ENCODE results near the gene SUGP2.

Gene SUGP2

GRCh38 chr19:19059837-19060611 is 26.7 kb upstream of the SUGP2 start:
- DNase-seq (ENCODE audit: low read depth in 2 of 3, low spot score in 1 of 3): no peak

GRCh38 chr19:19059018-19059836 is 25.9 kb upstream of the SUGP2 start:
- DNase-seq (ENCODE audit: low read depth in 2 of 3, low spot score in 1 of 3): no peak

- no peak for DNase-seq (ENCODE audit: low read depth in 2 of 3, low spot score in 1 of 3)
Measured at GRCh38 chr19:19057720-19058119, 24.4 kb upstream of the SUGP2 start.

GRCh38 chr19:19057317-19057716 is 24.0 kb upstream of the SUGP2 start:
- DNase-seq (ENCODE audit: low read depth in 2 of 3, low spot score in 1 of 3): no peak

GRCh38 chr19:19056636-19057275 is 23.4 kb upstream of the SUGP2 start:
- no peak for DNase-seq (ENCODE audit: low read depth in 2 of 3, low spot score in 1 of 3)

GRCh38 chr19:19055701-19056100 is 22.4 kb upstream of the SUGP2 start:
- DNase-seq (ENCODE audit: low read depth in 2 of 3, low spot score in 1 of 3): no peak

GRCh38 chr19:19054939-19055440 is 21.7 kb upstream of the SUGP2 start:
- no peak for DNase-seq (ENCODE audit: low read depth in 2 of 3, low spot score in 1 of 3)

- no peak for DNase-seq (ENCODE audit: low read depth in 2 of 3, low spot score in 1 of 3)
Measured at GRCh38 chr19:19054315-19054938, 21.1 kb upstream of the SUGP2 start.

- peak in 2 of 3 donors; percentile 27 to 46 for DNase-seq (ENCODE audit: low read depth in 2 of 3, low spot score in 1 of 3)
Measured at GRCh38 chr19:19053508-19054314, 20.4 kb upstream of the SUGP2 start.

- DNase-seq (ENCODE audit: low read depth in 2 of 3, low spot score in 1 of 3): no peak
Measured at GRCh38 chr19:19052921-19053320, 19.6 kb upstream of the SUGP2 start.

GRCh38 chr19:19051478-19052213 is 18.3 kb upstream of the SUGP2 start:
- DNase-seq (ENCODE audit: low read depth in 2 of 3, low spot score in 1 of 3): no peak

- no peak for DNase-seq (ENCODE audit: low read depth in 2 of 3, low spot score in 1 of 3)
Measured at GRCh38 chr19:19050731-19051130, 17.4 kb upstream of the SUGP2 start.

GRCh38 chr19:19050104-19050503 is 16.8 kb upstream of the SUGP2 start:
- DNase-seq (ENCODE audit: low read depth in 2 of 3, low spot score in 1 of 3): no peak

GRCh38 chr19:19049406-19049805 is 16.1 kb upstream of the SUGP2 start:
- DNase-seq (ENCODE audit: low read depth in 2 of 3, low spot score in 1 of 3): no peak

GRCh38 chr19:19043881-19044280 is 10.6 kb upstream of the SUGP2 start:
- DNase-seq (ENCODE audit: low read depth in 2 of 3, low spot score in 1 of 3): no peak

- no peak for DNase-seq (ENCODE audit: low read depth in 2 of 3, low spot score in 1 of 3)
Measured at GRCh38 chr19:19043481-19043880, 10.2 kb upstream of the SUGP2 start.

GRCh38 chr19:19042732-19043280 is 9.5 kb upstream of the SUGP2 start:
- no peak for DNase-seq (ENCODE audit: low read depth in 2 of 3, low spot score in 1 of 3)

- no peak for DNase-seq (ENCODE audit: low read depth in 2 of 3, low spot score in 1 of 3)
Measured at GRCh38 chr19:19040417-19040816, 7.1 kb upstream of the SUGP2 start.

- no peak for DNase-seq (ENCODE audit: low read depth in 2 of 3, low spot score in 1 of 3)
Measured at GRCh38 chr19:19039901-19040300, 6.6 kb upstream of the SUGP2 start.
